ENCODE data around the gene DEGS2. TPM values are rescaled to one million over a fixed set of nuclear protein-coding genes. Genes with fewer than 3 reads are reported as not detected.

DEGS2 gene
- total RNA-seq, 6 donors from 2014 or later = 2.0 to 19.9 (median 5.4) TPM

- no peak overlapping the region for H3K4me3 ChIP-seq
- no peaks in the 10 kb centered on the region for H3K36me3 ChIP-seq
- WGBS, 2 donors = 94 to 99% methylated on average over 8 of the region's 8 CpGs
- ATAC-seq (ENCODE audit: low FRiP score in 2 of 2) (no peak), DNase-seq (no peak)
- H3K27me3 ChIP-seq = no peaks in the 10 kb centered on the region
- H3K4me1 ChIP-seq = no peaks in the 10 kb centered on the region
- H3K9me3 ChIP-seq = no peaks in the 10 kb centered on the region
- no peak overlapping the region for H3K27ac ChIP-seq
- TF ChIP-seq POLR2AphosphoS5 (IDR thresholded peaks at IDR 0.05) (no peak), POLR2A (IDR thresholded peaks at IDR 0.05) (no peak), EP300 (IDR thresholded peaks at IDR 0.05) (no peak), CTCF (IDR thresholded peaks at IDR 0.05) (no peak)
Observed at GRCh38 chr14:100115726-100116125, 43.7 kb downstream of the DEGS2 start.

- no peaks in the 10 kb centered on the region for H3K36me3 ChIP-seq
- H3K4me1 ChIP-seq = no peaks in the 10 kb centered on the region
- H3K9me3 ChIP-seq = no peaks in the 10 kb centered on the region
- H3K4me3 ChIP-seq = no peak overlapping the region
- 94% methylated on average over 6 of the region's 6 CpGs for WGBS, 2 donors
- no peak overlapping the region for H3K27ac ChIP-seq
- no peaks in the 10 kb centered on the region for H3K27me3 ChIP-seq
- DNase-seq = no peak
- no peak for TF ChIP-seq POLR2A (IDR thresholded peaks at IDR 0.05)
- no peak for TF ChIP-seq POLR2AphosphoS5 (IDR thresholded peaks at IDR 0.05)
- TF ChIP-seq CTCF (IDR thresholded peaks at IDR 0.05) = no peak
- no peak for TF ChIP-seq EP300 (IDR thresholded peaks at IDR 0.05)
- no peak for ATAC-seq (ENCODE audit: low FRiP score in 2 of 2)
Observed at GRCh38 chr14:100115236-100115635, 44.2 kb downstream of the DEGS2 start.

GRCh38 chr14:100114109-100114765, 45.2 kb downstream of the DEGS2 start:
- ATAC-seq (ENCODE audit: low FRiP score in 2 of 2) = no peak

GRCh38 chr14:100111931-100112704, 47.3 kb downstream of the DEGS2 start:
- Histone ChIP-seq H3K36me3 (no peaks in the 10 kb centered on the region), H3K27ac (no peak overlapping the region), H3K27me3 (no peaks in the 10 kb centered on the region), H3K9me3 (no peaks in the 10 kb centered on the region), H3K4me3 (no peak overlapping the region), H3K4me1 (peaks cover 15 to 23% (median 18%) of the 10 kb centered on the region in 4 donors)
- TF ChIP-seq CTCF (IDR thresholded peaks at IDR 0.05) = no peak
- TF ChIP-seq EP300 (IDR thresholded peaks at IDR 0.05) = no peak
- DNase-seq (no peak), ATAC-seq (ENCODE audit: low FRiP score in 2 of 2) (no peak)
- 82% methylated on average over 11 of the region's 11 CpGs for WGBS, 2 donors

More at GRCh38 chr14:100114109-100114765, 45.2 kb downstream of the DEGS2 start:
- 94 to 96% methylated on average over 7 to 13 of the region's 13 CpGs for WGBS, 2 donors
- no peak overlapping the region for H3K27ac ChIP-seq
- peak in 1 of 2 donors; percentile 72 for DNase-seq
- peaks cover 0 to 2% (median 0%) of the 10 kb centered on the region in 4 donors for H3K4me1 ChIP-seq
- no peak overlapping the region for H3K4me3 ChIP-seq
- no peaks in the 10 kb centered on the region for H3K36me3 ChIP-seq
- H3K9me3 ChIP-seq = no peaks in the 10 kb centered on the region
- H3K27me3 ChIP-seq = no peaks in the 10 kb centered on the region
- TF ChIP-seq POLR2A (IDR thresholded peaks at IDR 0.05) (no peak), EP300 (IDR thresholded peaks at IDR 0.05) (no peak), CTCF (IDR thresholded peaks at IDR 0.05) (no peak), POLR2AphosphoS5 (IDR thresholded peaks at IDR 0.05) (no peak)

Measured in upper lobe of left lung (tissue), 6 donors.